H1 (cell line): ENCODE measurements around the gene LMOD2. TPM values are rescaled to one million over a fixed set of nuclear protein-coding genes. Genes with fewer than 3 reads are reported as not detected.

ENCODE experiments used
- CREB1 ChIP-seq: IDR thresholded peaks from 2 replicates; pipeline ENCODE4 v1.6.1; 2012; ENCODE audit warnings: inconsistent platforms
- RNF2 ChIP-seq: fragments of 200-900, 300-1000 bp; sonication (generic); IDR thresholded peaks from 2 replicates; pipeline ENCODE4 v1.7.1; 2016; ENCODE audit warnings: borderline replicate concordance, low read depth, mild to moderate bottlenecking, antibody characterized with exemption, low read length; ENCODE audit not compliant: poor library complexity, severe bottlenecking; ENCODE audit errors: missing control alignments
- polyA plus RNA-seq, 7 experiments: library from polyadenylated mRNA; depleted of rRNA in 3 of 7; stranded (reverse) in 5 of 7; unstranded in 2 of 7; fragments of >200 nt in 5 of 7; fragments of 200-250 nt in 2 of 7; gene quantifications; 1 replicate in 5 of 7; 2 replicates in 1 of 7; 4 replicates in 1 of 7; pipeline versions ENCODE4 v1.2.1 to v1.2.3, GENCODE V29; 2011 to 2013; ENCODE audit warnings: missing spikeins in 2 of 7, mixed read lengths in 2 of 7
- total RNA-seq: library from RNA; stranded (reverse); fragmentation: NEBNext Ultra II Directional; extraction: Animal tissue kit (Norgen Biotek cat#: 25700); gene quantifications from 2 replicates; pipeline ENCODE4 v1.2.1, GENCODE V29; 2021

Gene LMOD2
- total and polyA plus RNA-seq, 2 of the 8 experiments (the other 6 are each of a cell fraction or from before 2014, with no cell fraction given), result 0.03 to 0.22 TPM

DNA sequence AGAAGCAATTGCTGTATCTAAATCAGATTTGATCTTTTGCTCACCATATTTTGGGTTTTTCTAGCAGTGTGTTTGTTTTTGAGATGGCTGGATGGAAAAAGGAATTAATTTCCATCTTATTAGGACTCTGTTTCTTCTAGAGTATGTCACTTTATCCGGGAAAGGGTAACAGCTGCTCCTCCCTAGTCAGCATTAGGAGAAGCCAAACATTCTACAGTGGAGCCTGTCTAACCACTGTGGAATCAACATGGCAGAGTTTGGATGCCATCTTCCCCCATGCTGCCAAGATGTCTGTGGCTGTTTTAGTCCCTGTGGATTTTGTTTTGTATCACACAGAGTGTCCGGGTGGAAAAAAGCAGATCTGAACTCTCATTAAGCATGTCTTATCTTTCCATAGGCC, 16.0 kb upstream of the LMOD2 start (continued):
- no peak for TF ChIP-seq RNF2
- TF ChIP-seq CREB1, result no peak
- TF ChIP-seq, all 59 proteins: peak for 0
